Stimulated activated naive CD8-positive, alpha-beta T cell treated with anti-CD3 and anti-CD28 coated beads, Interleukin-15, Interleukin-2, amounts not matched to agents 100 ng/mL and 50 ng/mL, for 24 hours (primary cell): ENCODE results near the gene ISG15.

Source experiments
- H3K27ac Mint-ChIP-seq: one replicate; pipeline ENCODE4 v1.8.0; 2021; ENCODE audit warnings: mild to moderate bottlenecking, mixed read lengths
- H3K27me3 Mint-ChIP-seq: one replicate; pipeline ENCODE4 v1.8.0; 2021; ENCODE audit warnings: mixed read lengths
- H3K36me3 Mint-ChIP-seq: one replicate; pipeline ENCODE4 v1.8.0; 2021; ENCODE audit warnings: low read depth, mixed read lengths
- H3K4me1 Mint-ChIP-seq: one replicate; pipeline ENCODE4 v1.8.0; 2021; ENCODE audit warnings: low read depth, mixed read lengths
- H3K4me3 Mint-ChIP-seq: one replicate; pipeline ENCODE4 v1.8.0; 2021; ENCODE audit warnings: mild to moderate bottlenecking, mixed read lengths
- H3K9me3 Mint-ChIP-seq: one replicate; pipeline ENCODE4 v1.8.0; 2021; ENCODE audit warnings: mixed read lengths

The ISG15 gene

GRCh38 chr1:1013105-1013921, at the start of gene ISG15:
TSS of gene ISG15 (plus strand) at chr1:1013497. CDS start at chr1:1013574, 77 bp downstream.
- Mint-ChIP-seq H3K4me1 (peaks cover 42% of the 10 kb centered on the region), H3K4me3 (peak within 1 kb of the TSS; percentile 93), H3K27me3 (peaks cover 4% of the 10 kb centered on the region), H3K9me3 (no peaks in the 10 kb centered on the region), H3K27ac (peak within 1 kb of the TSS; percentile 98), H3K36me3 (peaks cover 5% of the 10 kb centered on the region)

GRCh38 chr1:963746-964525, 49.4 kb upstream of the ISG15 start:
- Mint-ChIP-seq H3K27ac (no peak overlapping the region), H3K4me1 (peaks cover 20% of the 10 kb centered on the region), H3K36me3 (peaks cover 4% of the 10 kb centered on the region), H3K27me3 (peaks cover 4% of the 10 kb centered on the region), H3K9me3 (no peaks in the 10 kb centered on the region), H3K4me3 (no peak overlapping the region)

GRCh38 chr1:964691-965525, 48.4 kb upstream of the ISG15 start:
- peaks cover 12% of the 10 kb centered on the region for H3K27me3 Mint-ChIP-seq
- H3K4me1 Mint-ChIP-seq, result peaks cover 20% of the 10 kb centered on the region
- peaks cover 4% of the 10 kb centered on the region for H3K36me3 Mint-ChIP-seq
- H3K4me3 Mint-ChIP-seq, result no peak overlapping the region
- H3K9me3 Mint-ChIP-seq, result no peaks in the 10 kb centered on the region
- H3K27ac Mint-ChIP-seq, result no peak overlapping the region

- peaks cover 4% of the 10 kb centered on the region for H3K36me3 Mint-ChIP-seq
- H3K27me3 Mint-ChIP-seq, result peaks cover 12% of the 10 kb centered on the region
- H3K27ac Mint-ChIP-seq, result no peak overlapping the region
- peaks cover 20% of the 10 kb centered on the region for H3K4me1 Mint-ChIP-seq
- peak overlapping the region; percentile 37 for H3K4me3 Mint-ChIP-seq
- no peaks in the 10 kb centered on the region for H3K9me3 Mint-ChIP-seq
These were observed 47.7 kb upstream of the ISG15 start for GRCh38 chr1:965526-966134.

- Mint-ChIP-seq H3K27me3 (peaks cover 12% of the 10 kb centered on the region), H3K9me3 (no peaks in the 10 kb centered on the region), H3K36me3 (peaks cover 4% of the 10 kb centered on the region), H3K4me1 (peaks cover 20% of the 10 kb centered on the region), H3K4me3 (peak within 1 kb of the TSS; percentile 81), H3K27ac (peak within 1 kb of the TSS; percentile 67)
These were observed 47.1 kb upstream of the ISG15 start, which contains the start of gene PLEKHN1 for GRCh38 chr1:966135-966703. TSS of gene PLEKHN1 (plus strand) at chr1:966482. CDS start at chr1:966532, 50 bp downstream.

- H3K4me1 Mint-ChIP-seq, result peaks cover 17% of the 10 kb centered on the region
- H3K27ac Mint-ChIP-seq, result peak overlapping the region; percentile 67
- peaks cover 4% of the 10 kb centered on the region for H3K36me3 Mint-ChIP-seq
- H3K27me3 Mint-ChIP-seq, result peaks cover 12% of the 10 kb centered on the region
- H3K4me3 Mint-ChIP-seq, result peak overlapping the region; percentile 81
- no peaks in the 10 kb centered on the region for H3K9me3 Mint-ChIP-seq
These were observed 46.5 kb upstream of the ISG15 start for GRCh38 chr1:966704-967300.

- Mint-ChIP-seq H3K9me3 (no peaks in the 10 kb centered on the region), H3K4me3 (no peak overlapping the region), H3K36me3 (peaks cover 4% of the 10 kb centered on the region), H3K27ac (no peak overlapping the region), H3K27me3 (peaks cover 12% of the 10 kb centered on the region), H3K4me1 (peaks cover 17% of the 10 kb centered on the region)
These were observed 45.6 kb upstream of the ISG15 start for GRCh38 chr1:967466-968343.

- Mint-ChIP-seq H3K4me3 (no peak overlapping the region), H3K4me1 (peaks cover 17% of the 10 kb centered on the region), H3K9me3 (no peaks in the 10 kb centered on the region), H3K27me3 (peaks cover 12% of the 10 kb centered on the region), H3K36me3 (peaks cover 4% of the 10 kb centered on the region), H3K27ac (peak overlapping the region; percentile 32)
These were observed 43.9 kb upstream of the ISG15 start for GRCh38 chr1:969260-969855.

GRCh38 chr1:970242-970972, 42.9 kb upstream of the ISG15 start:
- peaks cover 16% of the 10 kb centered on the region for H3K27me3 Mint-ChIP-seq
- no peak overlapping the region for H3K27ac Mint-ChIP-seq
- no peak overlapping the region for H3K4me3 Mint-ChIP-seq
- H3K9me3 Mint-ChIP-seq, result no peaks in the 10 kb centered on the region
- peaks cover 16% of the 10 kb centered on the region for H3K4me1 Mint-ChIP-seq
- H3K36me3 Mint-ChIP-seq, result no peaks in the 10 kb centered on the region

- H3K4me3 Mint-ChIP-seq, result no peak overlapping the region
- no peaks in the 10 kb centered on the region for H3K36me3 Mint-ChIP-seq
- peaks cover 22% of the 10 kb centered on the region for H3K27me3 Mint-ChIP-seq
- H3K9me3 Mint-ChIP-seq, result no peaks in the 10 kb centered on the region
- no peak overlapping the region for H3K27ac Mint-ChIP-seq
- peaks cover 9% of the 10 kb centered on the region for H3K4me1 Mint-ChIP-seq
These were observed 42.1 kb upstream of the ISG15 start for GRCh38 chr1:970973-971730.

GRCh38 chr1:971751-972506, 41.4 kb upstream of the ISG15 start:
- Mint-ChIP-seq H3K27ac (no peak overlapping the region), H3K27me3 (peaks cover 22% of the 10 kb centered on the region), H3K4me1 (peaks cover 5% of the 10 kb centered on the region), H3K36me3 (no peaks in the 10 kb centered on the region), H3K9me3 (no peaks in the 10 kb centered on the region), H3K4me3 (no peak overlapping the region)
